Glomerular visceral epithelial cell (primary cell): ENCODE data around the gene RAB22A.
"Not testable (repeated sequence)": the region's sequence is repeated elsewhere in the genome, so short reads cannot be mapped to it uniquely, and the experiment has no call there.

Source experiments
- DNase-seq: peaks from one replicate; pipeline ENCODE4 v3.0.0-alpha.2; 2016; ENCODE audit errors: extremely low spot score

The RAB22A gene

GRCh38 chr20:58388882-58389323, 79.4 kb downstream of the RAB22A start, which contains the start of gene VAPB:
VAPB (plus strand) TSS chr20:58389229; CDS start chr20:58389460, 231 bp downstream.
- DNase-seq = peak; percentile 99

- peak; percentile 51 for DNase-seq
Observed at GRCh38 chr20:58389324-58389967, 79.9 kb downstream of the RAB22A start.

GRCh38 chr20:58389968-58390658, 80.6 kb downstream of the RAB22A start:
- no peak for DNase-seq

GRCh38 chr20:58390659-58391035, 81.1 kb downstream of the RAB22A start:
- no peak for DNase-seq

- DNase-seq = no peak
Observed at GRCh38 chr20:58392286-58392685, 82.8 kb downstream of the RAB22A start.

GRCh38 chr20:58393299-58393698, 83.8 kb downstream of the RAB22A start:
- no peak for DNase-seq

GRCh38 chr20:58394801-58395200, 85.3 kb downstream of the RAB22A start:
- no peak for DNase-seq

- DNase-seq = no peak
Observed at GRCh38 chr20:58395604-58396003, 86.1 kb downstream of the RAB22A start.

GRCh38 chr20:58397429-58397828, 87.9 kb downstream of the RAB22A start:
- DNase-seq = no peak

GRCh38 chr20:58398254-58398653, 88.7 kb downstream of the RAB22A start:
- no peak for DNase-seq

- no peak for DNase-seq
Observed at GRCh38 chr20:58399926-58400325, 90.4 kb downstream of the RAB22A start.

- no peak for DNase-seq
Observed at GRCh38 chr20:58401162-58401561, 91.6 kb downstream of the RAB22A start.

- no peak for DNase-seq
Observed at GRCh38 chr20:58402305-58402704, 92.8 kb downstream of the RAB22A start.

GRCh38 chr20:58402827-58403226, 93.3 kb downstream of the RAB22A start:
- no peak for DNase-seq

GRCh38 chr20:58403272-58403671, 93.8 kb downstream of the RAB22A start:
- no peak for DNase-seq

- no peak for DNase-seq
Observed at GRCh38 chr20:58405504-58406291, 96.2 kb downstream of the RAB22A start.

- no peak for DNase-seq
Observed at GRCh38 chr20:58406422-58407001, 97.0 kb downstream of the RAB22A start.

GRCh38 chr20:58407201-58407873, 97.8 kb downstream of the RAB22A start:
- peak; percentile 35 for DNase-seq

- DNase-seq = no peak
Observed at GRCh38 chr20:58407966-58408557, 98.5 kb downstream of the RAB22A start.

- DNase-seq = no peak
Observed at GRCh38 chr20:58408603-58409246, 99.2 kb downstream of the RAB22A start.

- DNase-seq = not testable (repeated sequence)
Observed at GRCh38 chr20:58414216-58414615, 104.7 kb downstream of the RAB22A start.
